Central memory CD8-positive, alpha-beta T cell (primary cell): ENCODE results near the gene HEXD.

Experiments
- ATAC-seq: fragments of 150-1000 bp; cut with Tn5 transposase; replicated peaks from 2 replicates; pipeline ENCODE4 v1.10.0; 2022; ENCODE audit warnings: mild to moderate bottlenecking, moderate FRiP score, moderate number of reproducible peaks; ENCODE audit not compliant: poor library complexity, severe bottlenecking; ENCODE audit errors: extremely low read depth
- DNase-seq, 2 donors: peaks; one replicate each; pipeline ENCODE4 v3.0.0; 2021; ENCODE audit warnings: low spot score in 2 of 2
- H3K27ac Mint-ChIP-seq: one replicate; pipeline ENCODE4 v1.8.0; 2022; ENCODE audit warnings: low read depth, mild to moderate bottlenecking, moderate library complexity, mixed read lengths
- H3K27me3 Mint-ChIP-seq: one replicate; pipeline ENCODE4 v1.8.0; 2022; ENCODE audit warnings: mixed read lengths
- H3K36me3 Mint-ChIP-seq: one replicate; pipeline ENCODE4 v1.8.0; 2022; ENCODE audit warnings: mild to moderate bottlenecking, moderate library complexity, mixed read lengths; ENCODE audit not compliant: insufficient read depth
- H3K4me1 Mint-ChIP-seq: one replicate; pipeline ENCODE4 v1.8.0; 2022; ENCODE audit warnings: mixed read lengths
- H3K4me3 Mint-ChIP-seq: one replicate; pipeline ENCODE4 v1.8.0; 2022; ENCODE audit warnings: mild to moderate bottlenecking, moderate library complexity, mixed read lengths
- H3K9me3 Mint-ChIP-seq: one replicate; pipeline ENCODE4 v1.8.0; 2022; ENCODE audit warnings: mixed read lengths

Gene HEXD

GRCh38 chr17:82392941-82393340, 25.2 kb upstream of the HEXD start:
- Mint-ChIP-seq H3K4me1 (no peaks in the 10 kb centered on the region), H3K4me3 (no peak overlapping the region), H3K27ac (no peak overlapping the region), H3K9me3 (no peaks in the 10 kb centered on the region), H3K36me3 (peaks cover 5% of the 10 kb centered on the region), H3K27me3 (no peaks in the 10 kb centered on the region)
- ATAC-seq (no peak), DNase-seq (no peak)

GRCh38 chr17:82394278-82394677, 23.9 kb upstream of the HEXD start:
- Mint-ChIP-seq H3K36me3 (peaks cover 5% of the 10 kb centered on the region), H3K4me3 (no peak overlapping the region), H3K4me1 (no peaks in the 10 kb centered on the region), H3K27me3 (no peaks in the 10 kb centered on the region), H3K9me3 (no peaks in the 10 kb centered on the region), H3K27ac (no peak overlapping the region)
- ATAC-seq (no peak), DNase-seq (no peak)

GRCh38 chr17:82396601-82397435, 21.3 kb upstream of the HEXD start:
- H3K27me3 Mint-ChIP-seq, result no peaks in the 10 kb centered on the region
- ATAC-seq, result no peak
- no peak for DNase-seq
- H3K4me3 Mint-ChIP-seq, result no peak overlapping the region
- H3K9me3 Mint-ChIP-seq, result no peaks in the 10 kb centered on the region
- H3K36me3 Mint-ChIP-seq, result peaks cover 8% of the 10 kb centered on the region
- H3K4me1 Mint-ChIP-seq, result peaks cover 8% of the 10 kb centered on the region
- H3K27ac Mint-ChIP-seq, result no peak overlapping the region

- Mint-ChIP-seq H3K27ac (no peak overlapping the region), H3K27me3 (no peaks in the 10 kb centered on the region), H3K36me3 (peaks cover 12% of the 10 kb centered on the region), H3K9me3 (no peaks in the 10 kb centered on the region), H3K4me1 (peaks cover 10% of the 10 kb centered on the region), H3K4me3 (no peak overlapping the region)
- DNase-seq, result no peak
- no peak for ATAC-seq
These were observed 20.5 kb upstream of the HEXD start for GRCh38 chr17:82397449-82398335.

DNA sequence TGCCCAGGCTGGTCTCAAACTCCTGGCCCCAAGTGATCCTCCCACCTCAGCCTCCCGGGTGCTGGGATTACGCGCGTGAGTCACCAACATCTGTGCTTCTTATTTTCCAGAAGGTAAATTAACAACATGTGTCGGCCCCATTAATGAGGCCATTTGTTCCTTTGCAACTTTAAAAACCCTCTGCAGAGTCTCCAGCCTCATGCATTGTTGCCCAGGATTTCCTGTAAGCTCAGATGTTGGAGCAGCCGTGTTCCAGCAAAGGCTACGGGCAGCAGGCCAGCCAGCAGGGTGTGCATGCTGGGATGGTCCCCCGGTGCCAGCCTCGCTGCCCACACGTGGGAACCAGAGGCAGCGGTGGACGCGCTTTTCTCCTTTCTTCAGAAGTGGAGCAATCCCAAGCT, 19.1 kb upstream of the HEXD start:
- peaks cover 10% of the 10 kb centered on the region for H3K4me1 Mint-ChIP-seq
- DNase-seq (no peak), ATAC-seq (no peak)
- H3K4me3 Mint-ChIP-seq, result no peak overlapping the region
- H3K27me3 Mint-ChIP-seq, result no peaks in the 10 kb centered on the region
- no peaks in the 10 kb centered on the region for H3K9me3 Mint-ChIP-seq
- no peak overlapping the region for H3K27ac Mint-ChIP-seq
- peaks cover 19% of the 10 kb centered on the region for H3K36me3 Mint-ChIP-seq

- DNase-seq, result no peak
- Mint-ChIP-seq H3K9me3 (no peaks in the 10 kb centered on the region), H3K4me3 (no peak overlapping the region), H3K36me3 (peaks cover 22% of the 10 kb centered on the region), H3K27me3 (no peaks in the 10 kb centered on the region), H3K27ac (no peak overlapping the region), H3K4me1 (peaks cover 10% of the 10 kb centered on the region)
- no peak for ATAC-seq
These were observed 18.5 kb upstream of the HEXD start for GRCh38 chr17:82399601-82400101.

DNA sequence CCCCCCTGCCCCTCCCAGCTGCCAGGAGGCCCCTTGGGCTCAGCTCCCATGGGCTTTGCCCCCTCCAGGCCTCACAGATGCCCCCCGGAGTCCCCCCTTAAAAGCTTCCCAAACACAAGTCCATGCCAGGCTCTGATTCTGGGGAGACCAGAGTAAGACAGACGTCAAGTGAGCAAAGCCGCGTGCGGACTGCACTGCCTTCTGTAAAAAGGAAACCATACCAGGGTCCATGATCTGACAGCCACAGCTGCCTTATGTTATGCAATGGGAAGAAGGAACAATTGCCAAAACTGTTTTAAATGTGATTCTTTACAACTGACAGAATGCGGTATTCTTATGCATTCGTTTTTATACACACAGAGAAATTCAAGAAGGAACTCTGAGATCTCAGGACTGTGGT, 17.9 kb upstream of the HEXD start:
- H3K27me3 Mint-ChIP-seq, result no peaks in the 10 kb centered on the region
- DNase-seq (no peak), ATAC-seq (no peak)
- peaks cover 18% of the 10 kb centered on the region for H3K36me3 Mint-ChIP-seq
- peaks cover 10% of the 10 kb centered on the region for H3K4me1 Mint-ChIP-seq
- peak overlapping the region; percentile 81 for H3K4me3 Mint-ChIP-seq
- peak overlapping the region; percentile 89 for H3K27ac Mint-ChIP-seq
- no peaks in the 10 kb centered on the region for H3K9me3 Mint-ChIP-seq

GRCh38 chr17:82400830-82401229, 17.3 kb upstream of the HEXD start:
- Mint-ChIP-seq H3K27ac (peak overlapping the region; percentile 89), H3K4me3 (peak overlapping the region; percentile 81), H3K9me3 (no peaks in the 10 kb centered on the region), H3K36me3 (peaks cover 18% of the 10 kb centered on the region), H3K27me3 (no peaks in the 10 kb centered on the region), H3K4me1 (peaks cover 10% of the 10 kb centered on the region)
- ATAC-seq (peak; percentile 67), DNase-seq (peak in 1 of 2 donors; percentile 18)

DNA sequence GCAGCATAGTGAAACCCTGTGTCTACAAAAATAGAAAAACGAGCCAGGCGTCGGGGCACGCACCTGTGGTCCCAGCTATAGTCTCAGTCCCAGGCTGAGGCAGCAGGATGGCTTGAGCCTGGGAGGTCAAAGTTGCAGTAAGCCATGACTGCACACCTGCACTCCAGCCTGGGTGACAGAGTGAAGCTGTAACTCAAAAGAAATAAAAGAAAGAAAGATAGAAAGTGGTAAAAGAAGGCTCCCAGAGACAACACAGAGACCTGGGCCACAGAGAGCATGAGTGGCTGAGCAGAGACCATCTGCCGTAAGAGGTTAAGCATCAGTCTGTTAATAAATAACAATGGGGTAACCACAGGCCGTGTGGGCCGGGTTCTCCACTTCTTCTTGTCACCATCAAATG, 15.3 kb upstream of the HEXD start:
- no peak overlapping the region for H3K27ac Mint-ChIP-seq
- peaks cover 20% of the 10 kb centered on the region for H3K36me3 Mint-ChIP-seq

DNA sequence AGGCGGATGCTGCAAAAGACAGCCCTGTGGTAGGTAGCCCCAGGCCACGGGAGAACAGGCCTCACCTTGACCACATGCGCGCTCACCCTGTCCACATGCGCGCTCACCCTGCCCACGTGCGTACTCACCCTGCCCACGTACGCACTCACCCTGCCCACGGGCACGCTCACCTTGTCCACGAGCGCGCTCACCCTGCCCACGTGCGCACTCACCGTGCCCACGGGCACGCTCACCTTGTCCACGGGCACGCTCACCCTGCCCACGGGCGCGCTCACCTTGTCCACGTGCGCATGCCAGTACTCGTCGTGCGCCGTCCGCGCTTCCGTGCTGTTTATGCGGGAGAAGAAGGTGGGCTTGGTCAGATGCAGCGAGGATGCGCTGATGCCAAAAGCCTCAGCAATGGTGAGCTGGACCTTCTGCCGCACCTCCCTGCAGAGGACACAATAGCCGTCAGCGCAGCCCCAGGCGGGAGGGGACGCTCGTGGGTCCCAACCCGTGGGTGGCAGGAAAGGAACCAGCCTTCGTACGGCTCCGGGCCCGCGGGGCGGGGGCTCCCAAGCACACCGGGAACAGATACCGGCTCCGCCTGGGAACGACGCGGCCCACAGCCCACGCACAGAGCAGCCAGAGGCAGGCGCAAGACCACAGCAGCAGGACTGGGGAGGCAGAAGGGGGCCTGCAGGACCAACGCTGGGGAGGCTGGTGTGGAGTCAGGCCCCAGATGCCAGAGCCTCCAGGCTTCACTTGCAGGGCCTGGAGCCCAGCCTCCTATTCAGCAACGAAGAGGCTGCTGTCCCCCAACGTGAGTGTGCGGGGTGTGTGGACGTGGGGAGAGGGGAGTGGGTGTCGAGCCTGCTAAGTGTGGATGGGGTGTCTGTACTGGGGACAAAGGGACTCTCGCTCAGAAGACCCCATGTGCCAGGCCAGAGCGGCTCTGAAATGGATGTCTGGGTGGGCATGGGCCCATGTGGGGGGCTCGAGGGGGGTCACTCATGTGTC, 14.2 kb upstream of the HEXD start:
- Mint-ChIP-seq H3K4me3 (no peak overlapping the region), H3K4me1 (peaks cover 20% of the 10 kb centered on the region), H3K36me3 (peaks cover 20% of the 10 kb centered on the region), H3K27ac (no peak overlapping the region), H3K27me3 (no peaks in the 10 kb centered on the region), H3K9me3 (no peaks in the 10 kb centered on the region)
- DNase-seq, result no peak
- no peak for ATAC-seq

More for the DNA sequence above, 15.3 kb upstream of the HEXD start:
- DNase-seq (no peak), ATAC-seq (no peak)
- H3K27me3 Mint-ChIP-seq, result no peaks in the 10 kb centered on the region
- no peaks in the 10 kb centered on the region for H3K9me3 Mint-ChIP-seq
- H3K4me1 Mint-ChIP-seq, result peaks cover 14% of the 10 kb centered on the region
- no peak overlapping the region for H3K4me3 Mint-ChIP-seq

DNA sequence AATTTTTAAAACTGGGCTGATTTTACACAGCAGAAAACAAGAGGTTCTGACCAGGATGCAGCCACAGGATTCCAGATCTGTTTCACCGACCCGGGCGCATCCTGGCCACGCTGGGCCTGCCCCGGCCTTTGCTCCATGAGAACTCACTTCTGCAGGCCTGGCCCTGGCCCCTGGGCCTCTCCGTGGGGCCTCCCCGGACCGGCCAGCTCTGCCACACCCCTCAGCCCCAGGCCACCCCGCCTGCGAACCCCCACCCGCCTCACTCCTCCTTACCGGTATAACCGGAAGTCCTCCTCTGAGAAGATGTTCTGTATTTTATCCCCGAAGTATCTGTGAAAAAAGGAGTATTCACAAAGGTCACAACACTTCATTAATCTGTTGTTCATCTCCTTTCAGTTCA, 13.1 kb upstream of the HEXD start:
- Mint-ChIP-seq H3K27ac (no peak overlapping the region), H3K36me3 (peaks cover 19% of the 10 kb centered on the region), H3K4me1 (peaks cover 20% of the 10 kb centered on the region), H3K27me3 (no peaks in the 10 kb centered on the region), H3K9me3 (no peaks in the 10 kb centered on the region), H3K4me3 (no peak overlapping the region)
- DNase-seq, result no peak
- ATAC-seq, result no peak

DNA sequence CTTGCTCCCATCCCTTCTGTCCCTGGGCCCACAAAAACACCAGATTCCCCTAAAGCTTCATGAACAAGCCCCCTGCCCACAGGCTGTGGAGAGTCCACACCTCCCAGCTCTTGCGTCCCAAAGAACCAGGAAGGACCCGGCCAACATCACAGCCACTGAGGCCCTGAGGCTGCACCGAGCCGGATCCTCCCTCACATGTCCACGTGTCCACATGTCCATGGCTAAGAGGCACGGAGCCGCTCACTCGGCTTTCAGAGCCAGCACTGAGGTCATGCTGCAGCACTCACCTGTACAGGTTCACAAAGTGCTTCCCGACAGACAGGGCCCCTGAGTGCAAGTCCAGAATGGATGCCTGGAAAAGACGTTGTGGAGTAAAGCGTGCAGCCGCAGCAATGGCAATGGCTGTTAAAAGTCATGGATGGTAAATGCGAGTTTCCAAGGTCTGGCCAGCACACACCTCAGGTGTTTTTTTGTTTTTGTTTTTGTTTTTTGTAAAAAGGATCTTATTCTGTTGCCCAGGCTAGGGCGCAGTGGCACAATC, 11.9 kb upstream of the HEXD start:
- H3K4me1 Mint-ChIP-seq, result peaks cover 14% of the 10 kb centered on the region
- H3K9me3 Mint-ChIP-seq, result no peaks in the 10 kb centered on the region
- no peak for ATAC-seq
- H3K4me3 Mint-ChIP-seq, result no peak overlapping the region
- peaks cover 17% of the 10 kb centered on the region for H3K36me3 Mint-ChIP-seq
- no peak overlapping the region for H3K27ac Mint-ChIP-seq
- no peak for DNase-seq
- no peaks in the 10 kb centered on the region for H3K27me3 Mint-ChIP-seq
